Measurements from ENCODE around the gene KRT27.

DNA sequence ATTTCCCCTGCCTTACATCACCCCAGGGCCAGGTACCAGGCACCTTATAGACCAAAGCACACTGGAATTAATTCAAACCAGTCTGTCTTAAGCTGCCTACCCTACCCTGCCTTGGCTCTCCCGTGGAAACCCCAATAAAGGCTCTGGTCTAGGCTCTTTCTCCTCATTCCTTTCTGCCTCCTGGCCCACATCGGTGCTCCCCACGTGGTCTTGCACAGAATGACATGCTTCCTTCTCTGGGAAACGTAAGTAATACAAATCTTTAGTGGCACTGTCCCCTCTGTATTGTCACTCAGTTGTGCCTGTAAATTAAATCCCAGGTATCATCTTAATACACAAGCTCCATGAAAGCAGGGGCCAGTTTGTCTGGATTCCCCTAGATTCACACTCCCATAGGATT is 43.8 kb downstream of the KRT27 start:
- TF ChIP-seq, protein P1, sequence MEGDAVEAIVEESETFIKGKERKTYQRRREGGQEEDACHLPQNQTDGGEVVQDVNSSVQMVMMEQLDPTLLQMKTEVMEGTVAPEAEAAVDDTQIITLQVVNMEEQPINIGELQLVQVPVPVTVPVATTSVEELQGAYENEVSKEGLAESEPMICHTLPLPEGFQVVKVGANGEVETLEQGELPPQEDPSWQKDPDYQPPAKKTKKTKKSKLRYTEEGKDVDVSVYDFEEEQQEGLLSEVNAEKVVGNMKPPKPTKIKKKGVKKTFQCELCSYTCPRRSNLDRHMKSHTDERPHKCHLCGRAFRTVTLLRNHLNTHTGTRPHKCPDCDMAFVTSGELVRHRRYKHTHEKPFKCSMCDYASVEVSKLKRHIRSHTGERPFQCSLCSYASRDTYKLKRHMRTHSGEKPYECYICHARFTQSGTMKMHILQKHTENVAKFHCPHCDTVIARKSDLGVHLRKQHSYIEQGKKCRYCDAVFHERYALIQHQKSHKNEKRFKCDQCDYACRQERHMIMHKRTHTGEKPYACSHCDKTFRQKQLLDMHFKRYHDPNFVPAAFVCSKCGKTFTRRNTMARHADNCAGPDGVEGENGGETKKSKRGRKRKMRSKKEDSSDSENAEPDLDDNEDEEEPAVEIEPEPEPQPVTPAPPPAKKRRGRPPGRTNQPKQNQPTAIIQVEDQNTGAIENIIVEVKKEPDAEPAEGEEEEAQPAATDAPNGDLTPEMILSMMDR (conservative IDR thresholded peaks at IDR 0.05 in 1 of 2, IDR thresholded peaks at IDR 0.05 in 1 of 2; ENCODE audit: extremely low read depth in 1 of 2, insufficient read depth in 1 of 2, low read depth in 1 of 2, low read length in 2 of 2), result no peak
- no peak for TF ChIP-seq EZH2 (IDR thresholded peaks at IDR 0.05; ENCODE audit: borderline replicate concordance, low read length)
